Mesothelial cell of epicardium (in vitro differentiated cells): ENCODE data around the gene RAE1. TPM values are rescaled to one million over a fixed set of nuclear protein-coding genes. Genes with fewer than 3 reads are reported as not detected.
A peak's percentile ranks its signal among the peaks of the same experiment; 100 is the strongest.

Source experiments
- DNase-seq, 2 experiments: peaks; one replicate each; pipeline ENCODE4 v3.0.0; 2021; ENCODE audit warnings: low spot score in 2 of 2; ENCODE audit not compliant: unreplicated experiment in 2 of 2
- H3K27ac Mint-ChIP-seq: 2 replicates; pipeline ENCODE4 v1.8.0; 2021; ENCODE audit warnings: mixed read lengths
- H3K27me3 Mint-ChIP-seq: 2 replicates; pipeline ENCODE4 v1.8.0; 2021; ENCODE audit warnings: low read depth, mixed read lengths
- H3K36me3 Mint-ChIP-seq: 2 replicates; pipeline ENCODE4 v1.8.0; 2021; ENCODE audit warnings: mixed read lengths
- H3K4me1 Mint-ChIP-seq: 2 replicates; pipeline ENCODE4 v1.8.0; 2021; ENCODE audit warnings: mixed read lengths
- H3K4me3 Mint-ChIP-seq: 2 replicates; pipeline ENCODE4 v1.8.0; 2021; ENCODE audit warnings: mild to moderate bottlenecking, moderate library complexity, mixed read lengths
- H3K9me3 Mint-ChIP-seq: 2 replicates; pipeline ENCODE4 v1.8.0; 2021; ENCODE audit warnings: mixed read lengths
- total RNA-seq: library from RNA; stranded (reverse); gene quantifications from 3 replicates; pipeline ENCODE4 v1.2.1, GENCODE V29; 2021
- TF ChIP-seq, protein P1 (sequence below): fragments of 200-600 bp; sonication (generic); IDR thresholded peaks from one replicate; pipeline ENCODE4 v1.5.0; 2021; ENCODE audit warnings: antibody characterized with exemption; ENCODE audit not compliant: unreplicated experiment

The RAE1 gene
- total RNA-seq, 1 donor from 2014 or later, result 44.4 TPM

DNA sequence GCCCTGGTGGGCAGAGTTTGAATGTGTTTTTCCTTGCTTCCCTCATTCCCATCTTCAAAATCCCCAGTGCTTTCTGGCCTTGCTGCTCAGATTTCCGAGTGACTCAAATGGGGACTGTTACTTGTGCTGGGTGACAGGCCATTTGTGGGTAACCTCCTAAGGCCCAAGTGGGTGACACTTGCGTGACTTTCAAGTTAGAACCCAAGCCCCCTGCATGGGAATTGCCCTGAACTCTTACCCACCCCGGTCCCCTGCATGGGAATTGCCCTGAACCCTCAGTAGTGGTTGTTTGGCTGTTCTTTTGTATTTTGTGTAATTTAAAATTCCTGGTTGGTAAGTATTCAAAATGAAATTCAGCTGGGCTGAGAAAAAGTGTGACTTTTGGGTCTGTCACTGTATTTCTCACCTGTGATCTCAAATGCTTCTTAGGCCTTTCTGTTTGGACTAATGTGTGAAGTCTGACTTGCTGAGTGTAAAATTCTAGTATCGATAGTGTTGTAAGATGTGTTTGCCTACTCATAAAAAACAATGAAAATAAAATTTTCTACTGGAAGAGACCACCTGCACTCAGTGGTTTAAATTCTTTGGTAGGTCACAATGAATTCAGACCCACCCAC, 27.7 kb downstream of the RAE1 start:
- DNase-seq, result no peak
- TF ChIP-seq, protein P1, sequence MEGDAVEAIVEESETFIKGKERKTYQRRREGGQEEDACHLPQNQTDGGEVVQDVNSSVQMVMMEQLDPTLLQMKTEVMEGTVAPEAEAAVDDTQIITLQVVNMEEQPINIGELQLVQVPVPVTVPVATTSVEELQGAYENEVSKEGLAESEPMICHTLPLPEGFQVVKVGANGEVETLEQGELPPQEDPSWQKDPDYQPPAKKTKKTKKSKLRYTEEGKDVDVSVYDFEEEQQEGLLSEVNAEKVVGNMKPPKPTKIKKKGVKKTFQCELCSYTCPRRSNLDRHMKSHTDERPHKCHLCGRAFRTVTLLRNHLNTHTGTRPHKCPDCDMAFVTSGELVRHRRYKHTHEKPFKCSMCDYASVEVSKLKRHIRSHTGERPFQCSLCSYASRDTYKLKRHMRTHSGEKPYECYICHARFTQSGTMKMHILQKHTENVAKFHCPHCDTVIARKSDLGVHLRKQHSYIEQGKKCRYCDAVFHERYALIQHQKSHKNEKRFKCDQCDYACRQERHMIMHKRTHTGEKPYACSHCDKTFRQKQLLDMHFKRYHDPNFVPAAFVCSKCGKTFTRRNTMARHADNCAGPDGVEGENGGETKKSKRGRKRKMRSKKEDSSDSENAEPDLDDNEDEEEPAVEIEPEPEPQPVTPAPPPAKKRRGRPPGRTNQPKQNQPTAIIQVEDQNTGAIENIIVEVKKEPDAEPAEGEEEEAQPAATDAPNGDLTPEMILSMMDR, result no peak
- Mint-ChIP-seq H3K27me3 (no peaks in the 10 kb centered on the region), H3K9me3 (no peaks in the 10 kb centered on the region), H3K4me1 (no peaks in the 10 kb centered on the region), H3K36me3 (peaks cover 40% of the 10 kb centered on the region), H3K4me3 (no peak overlapping the region), H3K27ac (no peak overlapping the region)

DNA sequence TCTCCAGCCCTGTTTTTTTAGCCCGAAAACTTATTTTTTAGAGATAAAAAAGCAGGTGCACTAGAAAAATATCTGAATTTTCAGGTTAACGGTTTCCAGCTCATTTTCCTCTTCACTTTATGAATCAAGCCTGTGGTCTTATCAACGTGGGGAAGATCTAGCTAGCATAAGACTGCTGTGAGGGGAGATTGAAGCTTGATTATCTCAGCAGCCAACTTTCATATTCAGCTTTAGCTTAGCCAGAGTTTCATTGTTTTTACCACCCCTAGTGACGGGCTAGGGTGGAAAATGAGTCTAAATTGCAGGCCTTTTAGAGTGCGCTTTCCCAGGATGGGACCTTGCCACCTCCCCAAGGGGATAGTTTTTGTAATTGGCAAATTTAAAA, 28.2 kb downstream of the RAE1 start:
- no peak overlapping the region for H3K27ac Mint-ChIP-seq
- H3K9me3 Mint-ChIP-seq, result no peaks in the 10 kb centered on the region
- TF ChIP-seq, protein P1, result no peak
- peaks cover 38% of the 10 kb centered on the region for H3K36me3 Mint-ChIP-seq
- no peak overlapping the region for H3K4me3 Mint-ChIP-seq
- H3K4me1 Mint-ChIP-seq, result no peaks in the 10 kb centered on the region
- no peaks in the 10 kb centered on the region for H3K27me3 Mint-ChIP-seq
- DNase-seq, result no peak

DNA sequence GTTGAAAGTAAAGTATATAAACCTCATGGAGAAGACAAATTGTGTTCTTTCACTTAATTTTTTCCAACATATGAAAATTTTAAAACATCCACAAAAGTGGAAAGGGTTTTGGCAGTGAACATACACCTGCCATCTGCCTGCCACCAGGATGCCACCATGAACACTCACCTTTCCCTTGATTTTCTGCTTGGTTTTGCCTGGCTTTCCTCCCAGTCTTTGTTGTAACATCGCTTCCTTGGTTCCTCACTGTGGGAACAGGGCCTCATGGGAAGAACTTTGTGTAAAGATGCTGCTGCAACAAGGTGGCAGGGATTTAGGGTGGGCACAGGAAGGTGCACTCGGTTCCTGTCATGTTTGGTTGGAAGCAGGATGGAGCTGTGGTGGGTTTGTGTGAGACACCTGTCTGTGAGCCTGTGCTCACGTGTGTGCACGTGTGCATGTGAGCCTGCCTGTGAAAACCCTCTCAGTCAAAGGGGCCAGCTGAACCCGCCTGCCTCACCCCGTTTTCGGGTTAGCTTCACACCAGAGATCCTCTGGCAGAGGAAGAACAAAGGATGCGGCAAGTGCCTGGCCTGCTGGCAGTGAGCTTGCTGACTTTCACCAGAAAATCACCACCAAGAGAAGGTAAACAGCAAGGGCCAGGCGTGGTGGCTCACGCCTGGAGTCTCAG, 29.2 kb downstream of the RAE1 start:
- Mint-ChIP-seq H3K9me3 (no peaks in the 10 kb centered on the region), H3K4me3 (no peak overlapping the region), H3K27ac (no peak overlapping the region), H3K27me3 (no peaks in the 10 kb centered on the region), H3K4me1 (no peaks in the 10 kb centered on the region), H3K36me3 (peaks cover 32% of the 10 kb centered on the region)
- TF ChIP-seq, protein P1, result no peak
- no peak for DNase-seq

DNA sequence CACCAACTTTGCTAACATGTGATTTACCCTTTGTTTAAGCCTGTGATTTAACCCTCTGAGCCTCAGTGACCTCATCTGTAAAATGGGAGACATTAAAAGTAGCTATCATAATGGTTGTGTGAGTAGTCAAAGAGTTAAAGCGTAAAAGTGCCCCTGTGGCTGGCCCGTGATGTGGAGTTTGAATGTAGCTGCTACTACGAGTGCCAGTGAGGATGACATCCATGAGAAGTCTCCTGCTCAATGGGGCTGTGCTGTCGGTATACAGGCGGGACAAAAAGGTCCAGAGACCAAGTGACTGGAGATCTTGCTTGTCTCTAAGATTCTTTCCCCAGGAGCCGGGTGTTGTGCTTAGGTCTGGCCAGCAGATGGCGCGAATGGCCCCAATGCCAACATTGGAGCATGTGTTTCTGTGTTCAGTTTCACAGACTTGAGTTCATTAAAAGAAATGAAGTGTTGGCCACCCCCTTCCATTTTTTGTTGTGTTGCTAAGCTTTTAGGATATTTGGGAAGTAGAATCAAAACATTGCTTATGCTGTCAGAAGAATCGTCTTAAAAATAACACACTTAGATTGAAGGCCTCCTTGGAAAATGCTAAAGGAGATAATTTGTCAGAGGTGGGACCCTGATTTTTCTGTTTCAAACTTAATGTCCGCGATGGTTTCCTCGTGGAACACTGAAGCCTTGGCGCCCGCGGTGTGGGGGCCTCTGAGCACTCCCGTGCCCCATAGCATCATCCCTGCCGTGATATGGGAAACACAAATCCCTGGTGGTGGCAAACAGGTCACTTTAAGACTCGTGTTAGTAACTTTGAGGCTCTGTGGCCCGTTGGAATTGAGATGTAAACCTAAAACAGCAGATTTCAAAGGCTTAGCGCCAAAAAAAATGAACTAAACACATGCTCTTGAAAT, 30.8 kb downstream of the RAE1 start:
- Mint-ChIP-seq H3K9me3 (no peaks in the 10 kb centered on the region), H3K27ac (no peak overlapping the region), H3K27me3 (no peaks in the 10 kb centered on the region), H3K4me3 (no peak overlapping the region), H3K36me3 (peaks cover 20% of the 10 kb centered on the region), H3K4me1 (no peaks in the 10 kb centered on the region)
- peak in 1 of 2 experiments; percentile 88 for DNase-seq
- TF ChIP-seq, protein P1, result peak; percentile 94

DNA sequence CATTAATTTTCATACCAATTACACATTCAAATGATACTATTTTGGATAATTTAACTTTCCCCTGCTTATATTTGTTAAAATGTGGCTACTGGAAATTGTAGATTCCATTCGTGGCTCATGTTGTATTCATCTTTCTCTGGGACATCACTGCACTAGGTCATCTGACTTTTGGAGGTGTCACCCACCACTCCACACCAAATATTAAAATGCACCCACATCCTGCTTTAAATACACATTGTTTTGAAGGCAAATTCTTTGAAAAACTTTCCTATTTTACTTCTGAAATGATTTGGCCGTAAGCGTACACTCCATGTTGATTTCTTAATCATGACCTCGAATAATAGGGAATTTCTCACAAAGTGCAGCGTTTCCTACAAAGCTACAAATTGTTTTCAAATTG, 31.5 kb downstream of the RAE1 start:
- H3K27ac Mint-ChIP-seq, result no peak overlapping the region
- peaks cover 14% of the 10 kb centered on the region for H3K36me3 Mint-ChIP-seq
- H3K27me3 Mint-ChIP-seq, result no peaks in the 10 kb centered on the region
- DNase-seq, result no peak
- H3K4me3 Mint-ChIP-seq, result no peak overlapping the region
- TF ChIP-seq, protein P1, result no peak
- H3K9me3 Mint-ChIP-seq, result no peaks in the 10 kb centered on the region
- H3K4me1 Mint-ChIP-seq, result no peaks in the 10 kb centered on the region
